ENCODE data around the gene GNAQ. TPM values are rescaled to one million over a fixed set of nuclear protein-coding genes. Genes with fewer than 3 reads are reported as not detected.

The GNAQ gene
- total and polyA plus RNA-seq, 10 donors: 4.4 to 52.3 (median 31.2) TPM

DNA sequence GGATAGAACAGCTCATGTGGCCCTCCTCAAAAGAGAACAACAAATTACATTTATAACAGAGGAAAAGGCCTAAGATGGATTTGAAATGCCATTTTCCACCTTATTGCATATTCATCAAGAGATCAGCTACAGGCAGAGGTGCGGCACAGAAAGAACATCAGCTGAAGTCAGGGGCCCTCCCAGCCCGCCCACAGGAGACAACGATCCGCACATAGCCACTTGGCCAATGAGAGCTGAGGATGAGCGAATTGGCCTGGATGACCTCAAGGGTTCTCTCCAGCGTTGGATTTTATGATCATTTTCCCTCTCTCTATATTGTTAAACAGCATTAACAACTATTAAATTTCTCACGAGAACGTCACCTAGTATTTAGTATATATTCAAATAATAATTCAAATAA lies 97.6 kb downstream of the GNAQ start:
- H3K36me3 ChIP-seq: no peaks in the 10 kb centered on the region
- H3K27me3 ChIP-seq (replicated peaks in 1 of 7): no peaks in the 10 kb centered on the region
- WGBS, 5 donors: 89 to 95% (median 92%) methylated on average over 8 of the region's 8 CpGs
- intact Hi-C loops (cut with DNase I; ENCODE audit: low total_unique reads): no loop called here
- H3K4me3 ChIP-seq: no peak overlapping the region
- no peaks in the 10 kb centered on the region for H3K9me3 ChIP-seq
- TF ChIP-seq POLR2A (IDR thresholded peaks at IDR 0.05) (no peak), POLR2AphosphoS5 (IDR thresholded peaks at IDR 0.05) (no peak)
- TF ChIP-seq, protein P1, sequence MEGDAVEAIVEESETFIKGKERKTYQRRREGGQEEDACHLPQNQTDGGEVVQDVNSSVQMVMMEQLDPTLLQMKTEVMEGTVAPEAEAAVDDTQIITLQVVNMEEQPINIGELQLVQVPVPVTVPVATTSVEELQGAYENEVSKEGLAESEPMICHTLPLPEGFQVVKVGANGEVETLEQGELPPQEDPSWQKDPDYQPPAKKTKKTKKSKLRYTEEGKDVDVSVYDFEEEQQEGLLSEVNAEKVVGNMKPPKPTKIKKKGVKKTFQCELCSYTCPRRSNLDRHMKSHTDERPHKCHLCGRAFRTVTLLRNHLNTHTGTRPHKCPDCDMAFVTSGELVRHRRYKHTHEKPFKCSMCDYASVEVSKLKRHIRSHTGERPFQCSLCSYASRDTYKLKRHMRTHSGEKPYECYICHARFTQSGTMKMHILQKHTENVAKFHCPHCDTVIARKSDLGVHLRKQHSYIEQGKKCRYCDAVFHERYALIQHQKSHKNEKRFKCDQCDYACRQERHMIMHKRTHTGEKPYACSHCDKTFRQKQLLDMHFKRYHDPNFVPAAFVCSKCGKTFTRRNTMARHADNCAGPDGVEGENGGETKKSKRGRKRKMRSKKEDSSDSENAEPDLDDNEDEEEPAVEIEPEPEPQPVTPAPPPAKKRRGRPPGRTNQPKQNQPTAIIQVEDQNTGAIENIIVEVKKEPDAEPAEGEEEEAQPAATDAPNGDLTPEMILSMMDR (IDR thresholded peaks at IDR 0.05 in 8 of 11, conservative IDR thresholded peaks at IDR 0.05 in 3 of 11): no peak
- H3K27ac ChIP-seq: peak overlapping the region in 1 of 8 donors; percentile 54
- DNase-seq: no peak
- H3K4me1 ChIP-seq: peaks cover 0 to 43% (median 0%) of the 10 kb centered on the region in 6 donors

DNA sequence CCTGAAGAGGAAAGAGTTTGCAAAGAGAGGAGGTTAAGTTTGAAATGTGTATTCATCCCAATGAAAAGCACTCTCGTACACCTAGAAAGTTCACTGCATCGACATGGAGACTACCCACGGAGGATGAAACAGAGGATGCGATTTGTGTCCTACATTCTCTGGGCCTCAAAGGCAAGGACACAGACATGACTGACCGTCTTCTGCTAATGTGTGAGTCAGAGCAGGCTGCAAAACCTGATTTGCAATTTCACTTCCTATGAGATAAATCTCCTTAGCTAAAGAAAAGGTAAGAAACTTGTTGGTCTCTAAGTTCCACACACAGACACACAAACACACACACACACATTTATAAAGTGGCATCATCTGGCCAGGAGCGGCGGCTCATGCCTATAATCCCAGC lies 98.6 kb downstream of the GNAQ start:
- Histone ChIP-seq H3K9me3 (no peaks in the 10 kb centered on the region), H3K27ac (no peak overlapping the region), H3K36me3 (no peaks in the 10 kb centered on the region), H3K27me3 (replicated peaks in 1 of 7) (no peaks in the 10 kb centered on the region), H3K4me3 (no peak overlapping the region), H3K4me1 (peaks cover 0 to 45% (median 0%) of the 10 kb centered on the region in 6 donors)
- TF ChIP-seq POLR2A (IDR thresholded peaks at IDR 0.05) (no peak), POLR2AphosphoS5 (IDR thresholded peaks at IDR 0.05) (no peak)
- TF ChIP-seq, protein P1 (IDR thresholded peaks at IDR 0.05 in 8 of 11, conservative IDR thresholded peaks at IDR 0.05 in 3 of 11): no peak
- no peak for DNase-seq
- 78 to 90% (median 83%) methylated on average over 7 of the region's 7 CpGs for WGBS, 5 donors
- intact Hi-C loops (cut with DNase I; ENCODE audit: low total_unique reads): no loop called here

DNA sequence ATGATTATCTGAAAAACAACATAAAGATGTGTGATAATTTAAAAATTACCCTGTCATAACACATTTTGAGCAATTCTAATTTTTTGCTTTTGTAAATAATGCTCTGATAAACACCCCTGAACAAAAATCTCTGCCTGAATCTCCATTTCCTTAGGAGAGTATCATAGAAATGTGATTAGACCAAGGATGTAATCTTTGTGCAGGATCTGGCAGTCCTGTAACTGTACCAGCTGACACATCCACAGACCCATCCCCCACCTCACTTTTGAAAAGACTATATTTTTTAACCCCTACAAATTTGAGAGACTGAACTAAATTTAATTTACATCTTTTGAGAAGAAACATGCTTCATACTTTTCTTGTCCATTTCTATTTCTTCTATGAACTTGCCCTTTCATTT lies 101.7 kb downstream of the GNAQ start:
- no peaks in the 10 kb centered on the region for H3K27me3 ChIP-seq (replicated peaks in 1 of 7)
- DNase-seq: no peak
- intact Hi-C loops (cut with DNase I; ENCODE audit: low total_unique reads): no loop called here
- peaks cover 0 to 50% (median 8%) of the 10 kb centered on the region in 6 donors for H3K4me1 ChIP-seq
- TF ChIP-seq POLR2A (IDR thresholded peaks at IDR 0.05) (no peak), POLR2AphosphoS5 (IDR thresholded peaks at IDR 0.05) (no peak)
- TF ChIP-seq, protein P1 (IDR thresholded peaks at IDR 0.05 in 8 of 11, conservative IDR thresholded peaks at IDR 0.05 in 3 of 11): no peak
- no peaks in the 10 kb centered on the region for H3K9me3 ChIP-seq
- H3K27ac ChIP-seq: no peak overlapping the region
- H3K4me3 ChIP-seq: no peak overlapping the region
- H3K36me3 ChIP-seq: no peaks in the 10 kb centered on the region

DNA sequence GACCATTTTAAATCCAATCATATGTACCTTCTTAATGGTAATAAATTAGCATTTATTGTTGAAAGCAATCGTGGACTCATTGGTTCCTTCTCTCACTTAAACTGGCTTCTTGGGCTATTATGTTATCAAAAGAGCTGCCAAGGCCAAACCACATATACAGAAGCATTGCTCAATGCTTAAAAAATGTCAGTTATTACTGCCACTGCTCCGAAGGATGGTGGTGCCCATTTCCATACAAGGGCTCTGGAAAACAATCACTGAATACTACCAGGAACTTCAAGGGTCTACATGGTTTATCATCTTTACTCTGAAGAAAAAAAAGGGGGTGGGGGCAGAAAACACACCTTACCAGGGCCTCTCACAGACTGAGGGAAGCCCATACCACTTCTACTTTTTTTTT lies 104.3 kb downstream of the GNAQ start:
- no peak for DNase-seq
- peak overlapping the region in 1 of 8 donors; percentile 27 for H3K27ac ChIP-seq
- H3K27me3 ChIP-seq (replicated peaks in 1 of 7): no peaks in the 10 kb centered on the region
- 29 to 60% (median 36%) methylated on average over 2 of the region's 2 CpGs for WGBS, 5 donors
- intact Hi-C loops (cut with DNase I; ENCODE audit: low total_unique reads): no loop called here
- H3K9me3 ChIP-seq: no peaks in the 10 kb centered on the region
- H3K4me1 ChIP-seq: peaks cover 0 to 40% (median 9%) of the 10 kb centered on the region in 6 donors
- TF ChIP-seq POLR2A (IDR thresholded peaks at IDR 0.05) (no peak), POLR2AphosphoS5 (IDR thresholded peaks at IDR 0.05) (no peak)
- TF ChIP-seq, protein P1 (IDR thresholded peaks at IDR 0.05 in 8 of 11, conservative IDR thresholded peaks at IDR 0.05 in 3 of 11): no peak
- no peaks in the 10 kb centered on the region for H3K36me3 ChIP-seq
- no peak overlapping the region for H3K4me3 ChIP-seq
